SK-N-SH (cell line): Measurements from ENCODE around the gene SPINT4. TPM values are rescaled to one million over a fixed set of nuclear protein-coding genes. Genes with fewer than 3 reads are reported as not detected.

Experiments used
- CTCF ChIA-PET: fragments of 300-600, 350-600 bp; formaldehyde crosslinking; extraction: SDS; loops from one replicate; lab custom pipeline; 2021; lab: Yijun Ruan, JAX
- POLR2A ChIA-PET: fragments of 350-600 bp; sonication (Branson Sonifier 250); formaldehyde crosslinking; extraction: SDS; loops from one replicate; lab custom pipeline; 2020; ENCODE audit warnings: antibody characterized with exemption, inconsistent platforms; lab: Yijun Ruan, JAX
- DNase-seq: peaks from one replicate; pipeline ENCODE4 v3.0.0; 2012
- H2AFZ ChIP-seq: fragments of 200-600 bp; sonication (generic); 2 replicates; pipeline ENCODE4 v1.8.1; 2016; ENCODE audit warnings: antibody characterized with exemption, mild to moderate bottlenecking, low read depth
- H3F3A ChIP-seq: fragments of 200-600 bp; sonication (generic); replicated peaks from 2 replicates; pipeline ENCODE3; 2016; ENCODE audit warnings: antibody characterized with exemption, mild to moderate bottlenecking; ENCODE audit not compliant: insufficient read depth
- H3K27ac ChIP-seq, 2 experiments: fragments of 200-500 bp in 1 of 2; fragments of 200-600 bp in 1 of 2; sonication (Bioruptor generic) in 1 of 2; sonication (generic), shearing (Covaris generic) in 1 of 2; 2 replicates each; pipeline versions ENCODE4 v1.5.1 to v1.6.1; 2014 to 2016; ENCODE audit warnings: low read depth in 2 of 2, inconsistent platforms in 1 of 2, low read length in 1 of 2, mild to moderate bottlenecking in 1 of 2, mixed read lengths in 1 of 2
- H3K27me3 ChIP-seq: fragments of 200-600 bp; sonication (generic), shearing (Covaris generic); 2 replicates; pipeline ENCODE4 v1.6.1; 2016; ENCODE audit warnings: mixed run types; ENCODE audit not compliant: insufficient read depth
- H3K36me3 ChIP-seq, 2 experiments: fragments of 200-500 bp in 1 of 2; fragments of 200-600 bp in 1 of 2; sonication (Bioruptor generic) in 1 of 2; sonication (generic) in 1 of 2; replicated peaks in 1 of 2; 2 replicates each; pipeline versions ENCODE3 to v1.5.1; 2014 to 2016; ENCODE audit warnings: low read length in 1 of 2, mild to moderate bottlenecking in 1 of 2; ENCODE audit not compliant: insufficient read depth in 2 of 2, control insufficient read depth in 1 of 2
- H3K4me1 ChIP-seq, 2 experiments: fragments of 200-500 bp in 1 of 2; fragments of 200-600 bp in 1 of 2; sonication (Bioruptor generic) in 1 of 2; sonication (generic), shearing (Covaris generic) in 1 of 2; 2 replicates each; pipeline versions ENCODE4 v1.5.1 to v1.6.1; 2014 to 2016; ENCODE audit warnings: low read depth in 1 of 2, low read length in 1 of 2, mixed run types in 1 of 2; ENCODE audit not compliant: insufficient read depth in 2 of 2, control insufficient read depth in 1 of 2
- H3K4me2 ChIP-seq: fragments of 200-600 bp; sonication (generic), shearing (Covaris generic); 2 replicates; pipeline ENCODE4 v1.6.1; 2017; ENCODE audit warnings: mixed run types
- H3K4me3 ChIP-seq, 2 experiments: fragments of 200-500 bp in 1 of 2; fragments of 200-600 bp in 1 of 2; sonication (Bioruptor generic) in 1 of 2; sonication (generic), shearing (Covaris generic) in 1 of 2; 2 replicates each; pipeline versions ENCODE4 v1.5.1 to v1.8.1; 2014 to 2016; ENCODE audit warnings: low read depth in 2 of 2, inconsistent platforms in 1 of 2, low read length in 1 of 2, mild to moderate bottlenecking in 1 of 2, mixed read lengths in 1 of 2, moderate library complexity in 1 of 2
- H3K79me2 ChIP-seq: fragments of 200-600 bp; sonication (generic); 2 replicates; pipeline ENCODE4 v1.8.1; 2017; ENCODE audit warnings: mild to moderate bottlenecking; ENCODE audit not compliant: insufficient read depth
- H3K9ac ChIP-seq: fragments of 200-600 bp; sonication (generic); 2 replicates; pipeline ENCODE4 v1.6.1; 2017; ENCODE audit warnings: mixed run types
- H3K9me2 ChIP-seq: fragments of 200-600 bp; sonication (generic); 2 replicates; pipeline ENCODE4 v1.6.1; 2017; ENCODE audit warnings: mixed run types
- H3K9me3 ChIP-seq: fragments of 200-600 bp; sonication (generic); 2 replicates; pipeline ENCODE4 v1.6.1; 2017; ENCODE audit warnings: mixed run types, mild to moderate bottlenecking, moderate library complexity
- H4K20me1 ChIP-seq: fragments of 200-600 bp; sonication (generic); 2 replicates; pipeline ENCODE4 v1.6.1; 2017; ENCODE audit warnings: mild to moderate bottlenecking, mixed run types; ENCODE audit not compliant: insufficient read depth
- CTCF ChIP-seq: fragments of 200-600 bp; sonication (generic); IDR thresholded peaks from 2 replicates; pipeline ENCODE4 v1.6.1; 2017; ENCODE audit warnings: antibody characterized with exemption, mild to moderate bottlenecking, moderate library complexity
- EZH2phosphoT487 ChIP-seq: fragments of 200-600 bp; sonication (generic); IDR thresholded peaks from 2 replicates; pipeline ENCODE4 v1.6.1; 2017; ENCODE audit warnings: low read depth, mixed run types, mild to moderate bottlenecking, antibody characterized with exemption, moderate library complexity, borderline replicate concordance
- FOXJ3 ChIP-seq: sonication (generic); formaldehyde crosslinking; IDR thresholded peaks from 2 replicates; pipeline ENCODE4 v1.5.1; 2020; ENCODE audit warnings: mild to moderate bottlenecking, missing genetic modification reagents
- GATA2 ChIP-seq: sonication (generic); formaldehyde crosslinking; IDR thresholded peaks from 2 replicates; pipeline ENCODE4 v1.5.0; 2020; ENCODE audit warnings: mild to moderate bottlenecking, missing genetic modification reagents
- IRF3 ChIP-seq: fragments of 150-350 bp; IDR thresholded peaks from 2 replicates; pipeline ENCODE4 v1.6.1; 2016; ENCODE audit warnings: mild to moderate bottlenecking, low read depth, low read length
- MAX ChIP-seq: IDR thresholded peaks from 2 replicates; pipeline ENCODE4 v1.4.0; 2012; ENCODE audit warnings: low read depth
- MEF2A ChIP-seq: IDR thresholded peaks from 2 replicates; pipeline ENCODE4 v1.4.0; 2012; ENCODE audit warnings: low read depth, borderline replicate concordance
- NFIC ChIP-seq: IDR thresholded peaks from 2 replicates; pipeline ENCODE4 v1.4.0; 2012; ENCODE audit warnings: borderline replicate concordance
- RAD21 ChIP-seq: IDR thresholded peaks from 2 replicates; pipeline ENCODE4 v1.6.1; 2012; ENCODE audit warnings: mild to moderate bottlenecking, low read length
- RCOR1 ChIP-seq: fragments of 150-350 bp; IDR thresholded peaks from 2 replicates; pipeline ENCODE4 v1.6.1; 2017; ENCODE audit warnings: antibody characterized with exemption, low read length
- REST ChIP-seq: IDR thresholded peaks from 2 replicates; pipeline ENCODE4 v1.6.1; 2012; ENCODE audit warnings: mild to moderate bottlenecking, low read depth, low read length, moderate library complexity
- RFX5 ChIP-seq: IDR thresholded peaks from 2 replicates; pipeline ENCODE4 v1.6.1; 2012; ENCODE audit warnings: mild to moderate bottlenecking, improper control_type of control experiment, low read length
- SIN3A ChIP-seq: IDR thresholded peaks from 2 replicates; pipeline ENCODE4 v1.6.1; 2012; ENCODE audit warnings: low read depth, mild to moderate bottlenecking, low read length, moderate library complexity, borderline replicate concordance
- SMC3 ChIP-seq: IDR thresholded peaks from 2 replicates; pipeline ENCODE4 v1.6.1; 2012; ENCODE audit warnings: low read depth, low read length, improper control_type of control experiment
- TAF1 ChIP-seq: IDR thresholded peaks from 2 replicates; pipeline ENCODE4 v1.6.1; 2012; ENCODE audit warnings: low read depth, mild to moderate bottlenecking, low read length, moderate library complexity, borderline replicate concordance
- TCF12 ChIP-seq: IDR thresholded peaks from 2 replicates; pipeline ENCODE4 v1.4.0; 2012
- TEAD4 ChIP-seq: IDR thresholded peaks from 2 replicates; pipeline ENCODE4 v1.4.0; 2012; ENCODE audit warnings: mild to moderate bottlenecking, borderline replicate concordance; ENCODE audit not compliant: insufficient read depth
- USF2 ChIP-seq: fragments of 150-350 bp; IDR thresholded peaks from 2 replicates; pipeline ENCODE4 v1.6.1; 2017; ENCODE audit warnings: antibody characterized with exemption, low read length, low read depth, borderline replicate concordance
- ZBTB33 ChIP-seq: IDR thresholded peaks from 2 replicates; pipeline ENCODE4 v1.4.0; 2012; ENCODE audit warnings: low read depth, borderline replicate concordance
- WGBS: methylation state at CpG from one replicate; pipeline ENCODE4 v1.1.6; 2017; ENCODE audit warnings: low lambda C conversion rate; 5-methylcytosine and 5-hydroxymethylcytosine counted together
- polyA plus RNA-seq, 3 experiments: library from polyadenylated mRNA; depleted of rRNA; stranded (reverse); fragments of >200 nt; gene quantifications; 2 replicates each; pipeline ENCODE4 v1.2.3, GENCODE V29; 2012

SPINT4 gene
- polyA plus RNA-seq, 1 of the 3 experiments (the other 2 are of a cell fraction): not detected

GRCh38 chr20:45765980-45766379 is 43.8 kb downstream of the SPINT4 start:
- Histone ChIP-seq H3K27me3 (no peaks in the 10 kb centered on the region), H3K79me2 (no peaks in the 10 kb centered on the region), H3K27ac (no peak overlapping the region), H3K9me2 (no peaks in the 10 kb centered on the region), H3K36me3 (no peaks in the 10 kb centered on the region), H4K20me1 (no peaks in the 10 kb centered on the region), H2AFZ (no peak overlapping the region), H3K9ac (no peak overlapping the region), H3K4me1 (no peaks in the 10 kb centered on the region), H3K4me3 (no peak overlapping the region), H3F3A (no peaks in the 10 kb centered on the region), H3K9me3 (no peaks in the 10 kb centered on the region), H3K4me2 (no peak overlapping the region)
- CTCF ChIA-PET: interaction anchor here (1.3 to 1.4 kb wide), 2 partner anchors 446 to 472 kb away, joined by 6 to 7 read pairs; no protein-coding TSS in a partner anchor
- POLR2A ChIA-PET: no interaction called here
- WGBS: 80% methylated on average over 3 of the region's 3 CpGs
- TF ChIP-seq ZBTB33: no peak
- TF ChIP-seq TEAD4: no peak
- no peak for TF ChIP-seq USF2
- TF ChIP-seq NFIC: no peak
- no peak for TF ChIP-seq IRF3
- TF ChIP-seq SIN3A: no peak
- TF ChIP-seq TCF12: no peak
- no peak for TF ChIP-seq REST
- no peak for TF ChIP-seq RCOR1
- TF ChIP-seq GATA2 (CRISPR knock-in tag): no peak
- no peak for TF ChIP-seq SMC3
- TF ChIP-seq RFX5: no peak
- TF ChIP-seq MAX: no peak
- no peak for TF ChIP-seq RAD21
- no peak for TF ChIP-seq CTCF
- TF ChIP-seq TAF1: no peak
- TF ChIP-seq FOXJ3 (CRISPR knock-in tag): no peak
- TF ChIP-seq MEF2A: no peak
- no peak for TF ChIP-seq EZH2phosphoT487
- TF ChIP-seq, all 33 proteins: peak for 0
- no peak for DNase-seq
